ENCODE measurements around the gene ZNF385A. TPM values are rescaled to one million over a fixed set of nuclear protein-coding genes. Genes with fewer than 3 reads are reported as not detected.

ZNF385A gene
- total and polyA plus RNA-seq, 8 donors: 8.2 to 19.0 (median 10.7) TPM

- H3K27me3 ChIP-seq: no peaks in the 10 kb centered on the region
- no peaks in the 10 kb centered on the region for H3K9me3 ChIP-seq
- peaks cover 20 to 74% of the 10 kb centered on the region in 2 donors for H3K4me1 ChIP-seq
- ATAC-seq (peak; percentile 85), DNase-seq (peak; percentile 70 to 91 (median 82))
- peaks cover 0 to under 1% of the 10 kb centered on the region in 2 donors for H3K36me3 ChIP-seq
- TF ChIP-seq CTCF (IDR thresholded peaks at IDR 0.05): peak; percentile 86 to 92
- H3K27ac ChIP-seq: peak overlapping the region in 1 of 2 donors; percentile 4
- intact Hi-C loops (cut with DNase I): no loop called here
- peak overlapping the region in 1 of 2 donors; percentile 9 for H3K4me3 ChIP-seq
Observed at GRCh38 chr12:54370171-54370730, 14.3 kb downstream of the ZNF385A start.

- H3K4me1 ChIP-seq: peaks cover 20 to 80% of the 10 kb centered on the region in 2 donors
- H3K36me3 ChIP-seq: no peaks in the 10 kb centered on the region
- H3K4me3 ChIP-seq: peak overlapping the region in 1 of 2 donors; percentile 9
- H3K27me3 ChIP-seq: no peaks in the 10 kb centered on the region
- intact Hi-C loops (cut with DNase I): loop anchor here in 1 of 2 donors (10.0 kb wide), 2 partner anchors 75 to 155 kb away; no protein-coding TSS in a partner anchor
- DNase-seq (no peak), ATAC-seq (peak; percentile 3)
- no peaks in the 10 kb centered on the region for H3K9me3 ChIP-seq
- no peak for TF ChIP-seq CTCF (IDR thresholded peaks at IDR 0.05)
- peak overlapping the region in 1 of 2 donors; percentile 53 for H3K27ac ChIP-seq
Observed at GRCh38 chr12:54369597-54370131, 14.9 kb downstream of the ZNF385A start.

GRCh38 chr12:54368709-54369596 is 15.6 kb downstream of the ZNF385A start:
- Histone ChIP-seq H3K27me3 (no peaks in the 10 kb centered on the region), H3K27ac (peak overlapping the region; percentile 53 to 71), H3K4me1 (peaks cover 20 to 82% of the 10 kb centered on the region in 2 donors), H3K36me3 (no peaks in the 10 kb centered on the region), H3K4me3 (no peak overlapping the region), H3K9me3 (no peaks in the 10 kb centered on the region)
- intact Hi-C loops (cut with DNase I): loop anchor here in 1 of 2 donors (10.0 kb wide), 2 partner anchors 74 to 154 kb away; no protein-coding TSS in a partner anchor
- DNase-seq (peak; percentile 88 to 96 (median 94)), ATAC-seq (peak; percentile 80)
- peak; percentile 73 to 78 for TF ChIP-seq CTCF (IDR thresholded peaks at IDR 0.05)

GRCh38 chr12:54368025-54368708 is 16.4 kb downstream of the ZNF385A start:
- H3K36me3 ChIP-seq: no peaks in the 10 kb centered on the region
- H3K27me3 ChIP-seq: no peaks in the 10 kb centered on the region
- DNase-seq (no peak), ATAC-seq (no peak)
- intact Hi-C loops (cut with DNase I): loop anchor here in 1 of 2 donors (10.0 kb wide), 2 partner anchors 73 to 153 kb away; no protein-coding TSS in a partner anchor
- H3K4me1 ChIP-seq: peaks cover 20 to 81% of the 10 kb centered on the region in 2 donors
- no peak for TF ChIP-seq CTCF (IDR thresholded peaks at IDR 0.05)
- no peak overlapping the region for H3K4me3 ChIP-seq
- H3K27ac ChIP-seq: peak overlapping the region; percentile 35 to 71
- H3K9me3 ChIP-seq: no peaks in the 10 kb centered on the region
